B cell (primary cell): ENCODE data around the gene RAB30. TPM values are rescaled to one million over a fixed set of nuclear protein-coding genes. Genes with fewer than 3 reads are reported as not detected.

Experiments
- ATAC-seq: fragments of 200-7000 bp; cut with Tn5 transposase; one replicate; pipeline ENCODE4 v1.10.0; 2021; ENCODE audit warnings: low read depth, mild to moderate bottlenecking, moderate number of reproducible peaks, moderate library complexity
- CTCF ChIA-PET: fragments of 350-600 bp; sonication (Branson Sonifier 250); formaldehyde crosslinking; loops from one replicate; lab custom pipeline; 2021; ENCODE audit warnings: antibody characterized with exemption, inconsistent platforms; lab: Charles Lee
- POLR2A ChIA-PET: fragments of 350-600 bp; sonication (Branson Sonifier 250); formaldehyde crosslinking; loops from one replicate; lab custom pipeline; 2021; ENCODE audit warnings: antibody characterized with exemption; lab: Charles Lee
- DNase-seq: peaks from one replicate; pipeline ENCODE4 v3.0.0; 2013
- H2AFZ ChIP-seq: 2 replicates; pipeline ENCODE4 v1.6.1; 2012; ENCODE audit warnings: mild to moderate bottlenecking, low read depth, low read length; ENCODE audit not compliant: insufficient read depth, poor library complexity, severe bottlenecking
- H3K27ac ChIP-seq, 2 donors: 1 replicate in 1 of 2; 2 replicates in 1 of 2; pipeline ENCODE4 v1.5.1; 2012 to 2013; ENCODE audit warnings: low read length in 2 of 2, mild to moderate bottlenecking in 2 of 2, moderate library complexity in 1 of 2
- H3K27me3 ChIP-seq, 4 experiments: fragments of 200-600 bp in 1 of 4; sonication (generic) in 1 of 4; replicated peaks in 1 of 4; 1 replicate in 2 of 4; 2 replicates in 2 of 4; pipeline versions ENCODE4 v1.6.1 to v1.7.0; 2013 to 2016; ENCODE audit warnings: low read length in 3 of 4, mild to moderate bottlenecking in 2 of 4, mixed read lengths in 1 of 4, moderate library complexity in 1 of 4; ENCODE audit not compliant: insufficient read depth in 4 of 4, control insufficient read depth in 3 of 4; ENCODE audit errors: control extremely low read depth in 1 of 4
- H3K36me3 ChIP-seq, 2 experiments: replicated peaks in 1 of 2; 1 replicate in 1 of 2; 2 replicates in 1 of 2; pipeline versions ENCODE4 v1.6.1 to v1.7.1; 2013; ENCODE audit warnings: low read length in 1 of 2; ENCODE audit not compliant: insufficient read depth in 2 of 2, control insufficient read depth in 1 of 2; ENCODE audit errors: control extremely low read depth in 1 of 2, extremely low read depth in 1 of 2
- H3K4me1 ChIP-seq, 2 donors: fragments of 200-600 bp in 1 of 2; sonication (generic) in 1 of 2; 1 replicate in 1 of 2; 2 replicates in 1 of 2; pipeline versions ENCODE4 v1.5.1 to v1.6.1; 2013 to 2017; ENCODE audit warnings: low read length in 2 of 2; ENCODE audit not compliant: control insufficient read depth in 2 of 2, insufficient read depth in 2 of 2
- H3K4me2 ChIP-seq: replicated peaks from 2 replicates; pipeline ENCODE3; 2012; ENCODE audit warnings: mild to moderate bottlenecking, low read depth, low read length; ENCODE audit not compliant: poor library complexity, severe bottlenecking
- H3K4me3 ChIP-seq, 5 experiments: fragments of 200-600 bp in 1 of 5; sonication (generic) in 1 of 5; 1 replicate in 3 of 5; 2 replicates in 2 of 5; pipeline versions ENCODE4 v1.5.1 to v1.7.0; 2011 to 2016; ENCODE audit warnings: low read length in 4 of 5, mild to moderate bottlenecking in 4 of 5, low read depth in 2 of 5, control low read depth in 1 of 5, moderate library complexity in 1 of 5; ENCODE audit not compliant: insufficient read depth in 1 of 5; ENCODE audit errors: control extremely low read depth in 1 of 5, extremely low read depth in 1 of 5
- H3K79me2 ChIP-seq: fragments of 200-600 bp; sonication (generic); one replicate; pipeline ENCODE4 v1.6.0; 2016; ENCODE audit warnings: low read length; ENCODE audit not compliant: control insufficient read depth, insufficient read depth
- H3K9ac ChIP-seq: fragments of 200-600 bp; sonication (generic); 2 replicates; pipeline ENCODE4 v1.6.1; 2017; ENCODE audit warnings: mild to moderate bottlenecking, low read length, moderate library complexity
- H3K9me3 ChIP-seq, 3 donors: one replicate each; pipeline versions ENCODE4 v1.6.1 to v1.7.1; 2013; ENCODE audit warnings: low read length in 2 of 3; ENCODE audit not compliant: control insufficient read depth in 2 of 3, insufficient read depth in 1 of 3; ENCODE audit errors: control extremely low read depth in 1 of 3
- H4K20me1 ChIP-seq: 2 replicates; pipeline ENCODE4 v1.6.0; 2012; ENCODE audit warnings: mild to moderate bottlenecking, low read length; ENCODE audit not compliant: insufficient read depth, control insufficient read depth, poor library complexity, severe bottlenecking
- H3K27ac Mint-ChIP-seq: one replicate; pipeline ENCODE4 v1.8.0; 2021; ENCODE audit warnings: mixed read lengths
- H3K27me3 Mint-ChIP-seq: one replicate; pipeline ENCODE4 v1.8.0; 2021; ENCODE audit warnings: mixed read lengths
- H3K4me1 Mint-ChIP-seq: one replicate; pipeline ENCODE4 v1.8.0; 2021; ENCODE audit warnings: mixed read lengths
- H3K4me3 Mint-ChIP-seq: one replicate; pipeline ENCODE4 v1.8.0; 2021; ENCODE audit warnings: mixed read lengths
- H3K9me3 Mint-ChIP-seq: one replicate; pipeline ENCODE4 v1.8.0; 2022; ENCODE audit warnings: mixed read lengths; ENCODE audit not compliant: insufficient read depth
- CTCF ChIP-seq: fragments of 200-600 bp; IDR thresholded peaks from one replicate; pipeline ENCODE4 v1.8.0; 2022; ENCODE audit warnings: antibody characterized with exemption, mild to moderate bottlenecking
- EZH2 ChIP-seq: IDR thresholded peaks from 2 replicates; pipeline ENCODE4 v1.6.1; 2012; ENCODE audit warnings: borderline replicate concordance, low read depth, mild to moderate bottlenecking, moderate library complexity, low read length; ENCODE audit not compliant: insufficient read depth, poor library complexity, severe bottlenecking
- WGBS: methylation state at CpG from one replicate; pipeline ENCODE4 v1.1.5; 2013; ENCODE audit warnings: missing lambda C conversion rate; ENCODE audit not compliant: insufficient coverage; 5-methylcytosine and 5-hydroxymethylcytosine counted together
- intact Hi-C: fragments of 100-400 bp; cut with micrococcal nuclease; formaldehyde crosslinking; loops from one replicate; pipeline ENCODE4 v1.10.0; 2022
- polyA plus RNA-seq: library from polyadenylated mRNA; depleted of rRNA; stranded (reverse); fragments of >200 nt; gene quantifications from 2 replicates; pipeline ENCODE4 v1.2.3, GENCODE V29; 2012
- total RNA-seq, 2 donors: library from RNA; stranded (reverse); fragments of 120-200 nt in 1 of 2; gene quantifications; 1 replicate in 1 of 2; 2 replicates in 1 of 2; pipeline versions ENCODE4 v1.2.3 to v1.2.4, GENCODE V29; 2013 to 2022

The RAB30 gene
- total and polyA plus RNA-seq, 2 donors (not counting 1 experiment from before 2014, with no cell fraction given) = 26.6 to 214 TPM

- H3K4me1 Mint-ChIP-seq = peaks cover 57% of the 10 kb centered on the region
- no peak for ATAC-seq
Observed at GRCh38 chr11:83070731-83071566, 748 bp downstream of the RAB30 start.

More at GRCh38 chr11:83070731-83071566, 748 bp downstream of the RAB30 start:
- peaks cover 95% of the 10 kb centered on the region for H3K79me2 ChIP-seq
- CTCF ChIA-PET = interaction anchor here (0.7 to 3.1 kb wide), 10 partner anchors 8 to 179 kb away, joined by 3 to 14 read pairs (median 3); partner anchors contain the start of gene PCF11
- DNase-seq = peak; percentile 37
- 0% methylated on average over 13 of the region's 22 CpGs for whole genome bisulfite sequencing
- Mint-ChIP-seq H3K9me3 (no peaks in the 10 kb centered on the region), H3K4me3 (no peak overlapping the region), H3K27me3 (no peaks in the 10 kb centered on the region), H3K27ac (no peak overlapping the region)
- intact Hi-C loops = loop anchor here (1.0 to 5.0 kb wide), 8 partner anchors 8 to 215 kb away; partner anchors contain the start of genes CCDC90B and DDIAS
- H3K4me2 ChIP-seq = peak overlapping the region; percentile 77
- H2AFZ ChIP-seq = peak overlapping the region; percentile 75
- TF ChIP-seq CTCF = no peak
- no peak for TF ChIP-seq EZH2
- POLR2A ChIA-PET = interaction anchor here (0.6 to 3.5 kb wide), 10 partner anchors 8 to 170 kb away, joined by 3 to 42 read pairs (median 4); partner anchors contain the start of genes DDIAS and PCF11
- peak overlapping the region; percentile 97 for H3K9ac ChIP-seq
- peaks cover 11% of the 10 kb centered on the region for H4K20me1 ChIP-seq
- peaks cover 2 to 16% of the 10 kb centered on the region in 2 experiments for H3K36me3 ChIP-seq
- H3K4me1 ChIP-seq = peaks cover 58 to 61% of the 10 kb centered on the region in 2 donors
- H3K27ac ChIP-seq = peak overlapping the region; percentile 94
- no peaks in the 10 kb centered on the region for H3K9me3 ChIP-seq
- H3K27me3 ChIP-seq = no peaks in the 10 kb centered on the region
- H3K4me3 ChIP-seq = peak overlapping the region; percentile 74 to 100 (median 94)
